Measurements from ENCODE around the gene CDKAL1.

- TF ChIP-seq MXD4 (CRISPR knock-in tag; IDR thresholded peaks at IDR 0.05; ENCODE audit: borderline replicate concordance) (no peak), CTCF (IDR thresholded peaks at IDR 0.05) (no peak), ARID4B (CRISPR knock-in tag; IDR thresholded peaks at IDR 0.05; ENCODE audit: borderline replicate concordance) (no peak), CREB1 (CRISPR knock-in tag; IDR thresholded peaks at IDR 0.05) (no peak), RELA (CRISPR knock-in tag; IDR thresholded peaks at IDR 0.05; ENCODE audit: borderline replicate concordance) (no peak), OVOL2 (CRISPR knock-in tag; IDR thresholded peaks at IDR 0.05; ENCODE audit: borderline replicate concordance) (no peak), HMGXB4 (CRISPR knock-in tag; IDR thresholded peaks at IDR 0.05) (no peak), SMAD4 (CRISPR knock-in tag; IDR thresholded peaks at IDR 0.05) (no peak)
Observed at GRCh38 chr6:21123507-21124436, 589.5 kb downstream of the CDKAL1 start.
